COLO668 (cell line): ENCODE data around the gene SPATA31E1.
"Not testable (repeated sequence)": the region's sequence is repeated elsewhere in the genome, so short reads cannot be mapped to it uniquely, and the experiment has no call there.

Experiments used
- DNase-seq: peaks from one replicate; lab custom pipeline; 2025; ENCODE audit not compliant: unreplicated experiment; lab: John Stamatoyannopoulos, UW

Gene SPATA31E1

DNA sequence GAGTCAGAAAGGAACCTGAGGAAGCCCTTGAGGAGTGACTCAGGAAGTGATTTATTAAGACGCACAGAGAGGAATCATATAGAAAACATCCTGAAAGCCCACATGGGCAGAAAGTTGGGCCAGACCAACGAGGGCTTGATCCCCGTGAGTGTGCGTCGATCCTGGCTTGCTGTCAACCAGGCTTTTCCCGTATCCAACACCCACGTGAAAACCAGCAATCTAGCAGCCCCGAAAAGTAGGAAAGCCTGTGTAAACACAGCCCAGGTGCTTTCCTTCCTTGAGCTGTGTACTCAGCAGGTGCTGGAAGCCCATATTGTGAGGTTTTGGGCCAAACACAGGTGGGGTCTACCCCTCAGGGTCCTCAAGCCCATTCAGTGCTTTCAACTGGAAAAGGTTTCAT is 38.9 kb downstream of the SPATA31E1 start:
- DNase-seq, result not testable (repeated sequence)

DNA sequence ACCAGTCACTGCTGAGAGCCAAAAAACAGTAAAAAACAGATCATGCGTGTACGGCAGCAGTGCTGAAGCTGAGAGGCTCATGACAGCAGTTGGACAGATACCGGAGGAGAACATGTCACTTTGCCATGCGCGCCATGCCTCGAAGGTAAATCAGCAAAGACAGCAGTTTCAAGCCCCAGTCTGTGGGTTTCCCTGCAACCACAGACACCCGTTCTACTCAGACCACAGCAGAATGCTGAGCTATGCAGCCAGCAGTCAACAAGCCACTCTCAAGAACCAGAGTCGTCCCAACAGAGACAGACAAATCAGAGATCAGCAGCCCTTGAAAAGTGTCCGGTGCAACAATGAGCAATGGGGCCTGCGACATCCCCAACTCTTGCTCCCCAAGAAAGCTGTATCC is 40.3 kb downstream of the SPATA31E1 start:
- DNase-seq, result not testable (repeated sequence)

DNA sequence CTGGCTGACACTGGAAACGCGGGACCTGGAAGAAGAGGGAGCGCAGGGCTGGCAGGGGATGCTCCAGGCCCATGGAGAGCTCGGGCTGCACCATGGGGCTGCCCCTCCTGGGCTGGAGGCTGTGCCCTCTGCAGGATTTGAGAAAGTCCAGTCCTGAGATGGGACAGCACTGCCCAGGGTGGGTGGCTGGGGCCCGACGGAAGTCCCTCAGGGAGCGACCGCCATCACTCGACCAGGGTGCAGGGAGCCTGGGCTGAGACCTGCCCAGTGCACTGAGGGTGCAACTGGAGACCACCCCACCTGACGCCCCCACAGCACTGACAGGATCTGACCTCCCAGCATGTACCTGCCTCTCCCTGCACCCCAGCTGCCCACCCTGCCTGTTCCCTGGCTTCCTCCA is 42.2 kb downstream of the SPATA31E1 start:
- not testable (repeated sequence) for DNase-seq

DNA sequence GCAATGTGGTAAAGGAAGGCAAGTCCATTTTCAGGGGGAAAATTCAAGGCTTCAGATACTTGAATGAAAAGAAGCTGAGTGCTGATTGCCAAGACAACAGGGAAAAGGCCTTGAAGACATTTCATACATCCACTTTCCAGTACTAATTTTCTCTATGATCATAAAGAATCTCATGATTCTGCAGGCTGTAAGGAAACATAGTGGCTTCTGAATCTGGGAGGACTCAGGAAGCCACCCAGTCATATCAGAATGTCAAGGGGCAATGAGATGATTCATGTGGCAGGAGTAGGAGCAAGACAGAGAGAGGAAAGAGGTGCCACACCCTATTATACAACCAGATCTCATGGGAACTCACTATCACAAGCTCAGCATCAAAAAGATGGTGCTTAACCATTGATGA is 46.5 kb downstream of the SPATA31E1 start:
- not testable (repeated sequence) for DNase-seq

DNA sequence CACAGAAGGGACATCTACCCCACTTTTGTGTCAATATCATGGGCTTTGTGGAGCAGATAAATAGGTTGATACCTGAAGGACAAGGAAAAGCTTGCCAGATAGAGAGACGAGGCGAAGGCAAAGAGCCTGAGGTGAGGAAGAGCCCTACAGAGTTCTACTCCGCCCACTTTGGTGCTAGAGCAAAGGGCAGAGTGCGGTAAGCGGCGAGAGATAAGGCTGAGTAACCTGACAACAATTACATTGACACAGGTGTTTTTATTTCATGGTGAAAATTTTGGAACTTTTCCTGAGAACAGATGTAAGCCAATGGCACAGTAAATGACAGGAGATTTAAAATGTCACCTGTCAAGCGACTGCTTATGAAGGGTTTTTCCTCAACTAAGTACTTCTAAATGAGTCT is 51.8 kb downstream of the SPATA31E1 start:
- not testable (repeated sequence) for DNase-seq

DNA sequence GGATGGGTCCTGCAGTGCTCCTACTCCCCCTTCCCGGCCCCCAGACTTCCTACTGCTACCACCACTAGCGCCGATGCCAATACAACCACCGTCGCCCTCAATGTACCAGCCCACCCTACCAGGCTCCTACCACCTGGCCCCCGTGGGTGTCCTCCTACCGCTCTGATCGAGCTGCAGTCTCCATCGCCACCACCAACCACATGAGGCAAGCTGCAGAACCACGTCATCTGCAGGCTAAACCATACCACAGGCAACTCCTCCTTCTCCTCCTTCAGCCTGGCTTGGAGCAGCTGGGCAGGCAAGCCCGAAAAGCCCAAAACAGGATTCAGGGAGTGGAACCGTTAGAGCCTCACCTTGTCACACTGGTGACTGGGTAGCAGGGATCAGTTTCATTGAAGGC is 54.7 kb downstream of the SPATA31E1 start:
- DNase-seq, result not testable (repeated sequence)

DNA sequence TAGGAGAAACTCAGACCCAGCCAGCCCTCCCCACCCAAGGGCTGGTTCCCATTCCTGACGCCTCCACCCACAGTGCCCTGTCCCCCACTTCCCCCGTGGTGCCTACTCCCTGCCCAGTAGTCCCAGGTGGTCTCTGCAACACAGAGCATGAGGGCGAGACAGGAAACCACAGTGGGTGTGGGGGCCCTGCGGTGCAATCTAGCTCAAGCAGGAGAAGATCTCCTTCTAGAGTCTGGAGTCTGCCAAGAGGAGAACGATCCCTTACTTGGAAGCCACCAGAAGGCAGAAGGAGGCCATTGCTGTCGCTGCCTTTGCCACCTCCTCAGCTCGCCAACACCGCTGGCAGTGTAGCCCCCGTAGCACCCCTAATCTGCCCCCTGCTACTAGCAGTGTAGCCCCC is 55.2 kb downstream of the SPATA31E1 start:
- not testable (repeated sequence) for DNase-seq

DNA sequence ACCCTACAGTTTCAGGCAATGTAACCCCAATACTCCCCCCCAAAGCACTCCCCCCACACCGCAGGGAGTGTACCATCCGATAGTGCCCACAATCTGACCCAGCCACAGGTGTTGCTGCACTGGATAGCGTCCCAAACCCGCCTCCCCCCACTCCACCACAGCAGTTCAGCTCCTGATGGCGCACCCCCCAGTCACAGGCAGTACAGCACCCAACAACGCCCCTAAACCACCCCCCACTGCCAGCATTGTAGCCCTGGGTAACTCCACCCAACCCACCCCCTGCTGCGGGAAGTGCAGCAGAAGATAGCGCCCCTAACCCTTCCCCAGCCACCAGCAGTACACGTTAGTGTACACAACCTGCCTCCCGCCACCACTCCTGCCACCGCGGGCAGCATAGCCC is 55.7 kb downstream of the SPATA31E1 start:
- not testable (repeated sequence) for DNase-seq
